H1 (cell line): ENCODE data around the gene CCNI2. TPM values are rescaled to one million over a fixed set of nuclear protein-coding genes. Genes with fewer than 3 reads are reported as not detected.

Experiments used
- CTCF ChIA-PET: fragments of 300-600 bp; sonication (Branson Sonifier 250); formaldehyde crosslinking; loops from one replicate; lab custom pipeline; 2021; ENCODE audit not compliant: partially characterized antibody; lab: Charles Lee
- POLR2A ChIA-PET: fragments of 300-600 bp; sonication (Branson Sonifier 250); formaldehyde crosslinking; loops from one replicate; lab custom pipeline; 2021; ENCODE audit warnings: inconsistent platforms; ENCODE audit not compliant: partially characterized antibody; lab: Charles Lee
- DNase-seq, 2 experiments: peaks; one replicate each; pipeline versions ENCODE4 v3.0.0 to v3.0.0-alpha.2; 2010 to 2022; ENCODE audit warnings: low spot score in 2 of 2, low read depth in 1 of 2, mixed read lengths in 1 of 2
- FAIRE-seq: peaks from 2 replicates; lab custom pipeline; 2011; peaks lifted over from hg19 to GRCh38; lab: Jason Lieb, UNC
- H2AFZ ChIP-seq: 2 replicates; pipeline ENCODE4 v1.8.1; 2012; ENCODE audit warnings: low read length, inconsistent platforms
- H2AK5ac ChIP-seq: 2 replicates; pipeline ENCODE4 v1.6.1; 2013; ENCODE audit warnings: low read depth, low read length
- H2BK120ac ChIP-seq: replicated peaks from 2 replicates; pipeline ENCODE3; 2013; ENCODE audit warnings: low read depth, low read length, inconsistent platforms
- H2BK12ac ChIP-seq: 2 replicates; pipeline ENCODE4 v1.6.1; 2013; ENCODE audit warnings: low read depth, low read length
- H2BK15ac ChIP-seq: 2 replicates; pipeline ENCODE4 v1.6.1; 2013; ENCODE audit warnings: low read length
- H2BK20ac ChIP-seq: 2 replicates; pipeline ENCODE4 v1.6.1; 2013; ENCODE audit warnings: low read length
- H2BK5ac ChIP-seq: 2 replicates; pipeline ENCODE4 v1.6.1; 2013; ENCODE audit warnings: low read depth, low read length
- H3K14ac ChIP-seq: 2 replicates; pipeline ENCODE4 v1.6.1; 2013; ENCODE audit warnings: inconsistent platforms; ENCODE audit not compliant: insufficient read length
- H3K18ac ChIP-seq: 2 replicates; pipeline ENCODE4 v1.6.1; 2013; ENCODE audit warnings: low read length; ENCODE audit errors: extremely low read depth
- H3K23ac ChIP-seq: 2 replicates; pipeline ENCODE4 v1.6.1; 2013; ENCODE audit warnings: inconsistent platforms; ENCODE audit not compliant: insufficient read length
- H3K23me2 ChIP-seq: 2 replicates; pipeline ENCODE4 v1.6.1; 2013; ENCODE audit warnings: low read depth, low read length
- H3K27ac ChIP-seq: 2 replicates; pipeline ENCODE4 v1.6.1; 2011; ENCODE audit warnings: low read depth, low read length, inconsistent platforms
- H3K27me3 ChIP-seq, 4 experiments: replicated peaks in 1 of 4; 1 replicate in 1 of 4; 2 replicates in 3 of 4; pipeline versions ENCODE4 v1.6.1 to v1.8.1; 2011 to 2013; ENCODE audit warnings: low read length in 3 of 4, mild to moderate bottlenecking in 3 of 4, inconsistent platforms in 2 of 4, mixed read lengths in 2 of 4, moderate library complexity in 1 of 4; ENCODE audit not compliant: control insufficient read depth in 3 of 4, insufficient read depth in 3 of 4; ENCODE audit errors: extremely low read depth in 1 of 4
- H3K36me3 ChIP-seq, 4 experiments: 2 replicates each; pipeline versions ENCODE4 v1.6.1 to v1.8.1; 2011 to 2013; ENCODE audit warnings: mild to moderate bottlenecking in 4 of 4, low read length in 3 of 4, moderate library complexity in 2 of 4, control low read depth in 1 of 4, inconsistent platforms in 1 of 4; ENCODE audit not compliant: insufficient read depth in 4 of 4, control insufficient read depth in 2 of 4
- H3K4ac ChIP-seq: replicated peaks from 2 replicates; pipeline ENCODE3; 2013; ENCODE audit warnings: low read length, low read depth, mixed read lengths, inconsistent platforms; ENCODE audit not compliant: insufficient read length
- H3K4me1 ChIP-seq, 4 experiments: replicated peaks in 1 of 4; 1 replicate in 1 of 4; 2 replicates in 3 of 4; pipeline versions ENCODE4 v1.6.1 to v1.8.1; 2011 to 2013; ENCODE audit warnings: low read length in 3 of 4, inconsistent platforms in 2 of 4, mixed read lengths in 1 of 4; ENCODE audit not compliant: insufficient read depth in 4 of 4, control insufficient read depth in 3 of 4
- H3K4me2 ChIP-seq, 2 experiments: 2 replicates each; pipeline versions ENCODE4 v1.6.1 to v1.8.1; 2011 to 2013; ENCODE audit warnings: low read depth in 2 of 2, low read length in 2 of 2, control low read depth in 1 of 2, inconsistent platforms in 1 of 2, mild to moderate bottlenecking in 1 of 2; ENCODE audit not compliant: insufficient read depth in 1 of 2
- H3K4me3 ChIP-seq, 4 experiments: fragments of 200-600, 300-600 bp in 1 of 4; sonication (generic), shearing (Covaris generic), sonication (Bioruptor Twin) in 1 of 4; 2 replicates each; pipeline versions ENCODE4 v1.5.1 to v1.8.1; 2011 to 2016; ENCODE audit warnings: low read length in 4 of 4, low read depth in 3 of 4, control low read depth in 2 of 4, inconsistent platforms in 2 of 4, mild to moderate bottlenecking in 2 of 4, mixed read lengths in 1 of 4, moderate library complexity in 1 of 4; ENCODE audit not compliant: insufficient read depth in 2 of 4; ENCODE audit errors: extremely low read depth in 1 of 4
- H3K56ac ChIP-seq: replicated peaks from 2 replicates; pipeline ENCODE3; 2013; ENCODE audit warnings: low read depth, mild to moderate bottlenecking, mixed read lengths, low read length, inconsistent platforms; ENCODE audit not compliant: insufficient read length
- H3K79me1 ChIP-seq: 2 replicates; pipeline ENCODE4 v1.6.1; 2013; ENCODE audit warnings: low read depth, low read length, control low read depth
- H3K79me2 ChIP-seq, 2 experiments: 2 replicates each; pipeline versions ENCODE4 v1.6.1 to v1.8.1; 2012 to 2013; ENCODE audit warnings: low read length in 2 of 2, mild to moderate bottlenecking in 2 of 2, inconsistent platforms in 1 of 2; ENCODE audit not compliant: insufficient read depth in 2 of 2, control insufficient read depth in 1 of 2
- H3K9ac ChIP-seq, 4 experiments: replicated peaks in 1 of 4; 1 replicate in 1 of 4; 2 replicates in 3 of 4; pipeline versions ENCODE4 v1.6.1 to v1.8.1; 2011 to 2013; ENCODE audit warnings: low read depth in 3 of 4, low read length in 3 of 4, control low read depth in 2 of 4, mild to moderate bottlenecking in 2 of 4, moderate library complexity in 2 of 4, inconsistent platforms in 1 of 4; ENCODE audit errors: extremely low read depth in 1 of 4
- H3K9me3 ChIP-seq, 2 experiments: 2 replicates each; pipeline versions ENCODE4 v1.6.1 to v1.8.1; 2012 to 2013; ENCODE audit warnings: mild to moderate bottlenecking in 2 of 2, moderate library complexity in 2 of 2, control low read depth in 1 of 2, inconsistent platforms in 1 of 2, low read depth in 1 of 2, low read length in 1 of 2, mixed read lengths in 1 of 2; ENCODE audit not compliant: insufficient read depth in 2 of 2
- H4K20me1 ChIP-seq, 2 experiments: replicated peaks in 1 of 2; 2 replicates each; pipeline versions ENCODE3 to v1.8.1; 2011 to 2013; ENCODE audit warnings: inconsistent platforms in 2 of 2, low read length in 2 of 2, mild to moderate bottlenecking in 1 of 2; ENCODE audit not compliant: insufficient read depth in 2 of 2, control insufficient read depth in 1 of 2
- H4K5ac ChIP-seq: 2 replicates; pipeline ENCODE4 v1.6.1; 2013; ENCODE audit warnings: low read length, low read depth, mixed read lengths, inconsistent platforms; ENCODE audit not compliant: insufficient read length
- H4K8ac ChIP-seq: 2 replicates; pipeline ENCODE4 v1.8.0; 2013; ENCODE audit warnings: mild to moderate bottlenecking, moderate library complexity, low read length, inconsistent platforms; ENCODE audit not compliant: insufficient read depth; ENCODE audit errors: extremely low read depth
- H4K91ac ChIP-seq: replicated peaks from 2 replicates; pipeline ENCODE3; 2013; ENCODE audit warnings: low read length, mixed read lengths, inconsistent platforms; ENCODE audit not compliant: insufficient read length
- ASH2L ChIP-seq: fragments of 200-600, 300-600 bp; sonication (generic); IDR thresholded peaks from one replicate; pipeline ENCODE4 v1.7.1; 2017; ENCODE audit warnings: low read length
- CBX5 ChIP-seq: fragments of 300-800, 300-1000 bp; sonication (generic); IDR thresholded peaks from 2 replicates; pipeline ENCODE4 v1.7.1; 2016; ENCODE audit warnings: antibody characterized with exemption, low read length, low read depth
- E2F6 ChIP-seq: IDR thresholded peaks from 2 replicates; pipeline ENCODE4 v1.6.1; 2012; ENCODE audit warnings: inconsistent platforms
- EZH2 ChIP-seq: fragments of 200-600 bp; sonication (generic); IDR thresholded peaks from 2 replicates; pipeline ENCODE4 v1.7.1; 2012; ENCODE audit warnings: low read depth, mild to moderate bottlenecking, moderate library complexity, low read length, inconsistent platforms; ENCODE audit not compliant: severe bottlenecking
- GABPA ChIP-seq: IDR thresholded peaks from 2 replicates; pipeline ENCODE4 v1.6.1; 2011; ENCODE audit warnings: mild to moderate bottlenecking, low read length, moderate library complexity, borderline replicate concordance; ENCODE audit not compliant: insufficient read depth
- POLR2A ChIP-seq, 2 experiments: IDR thresholded peaks; 1 replicate in 1 of 2; 2 replicates in 1 of 2; pipeline ENCODE4 v1.6.1; 2011; ENCODE audit warnings: low read depth in 2 of 2, low read length in 2 of 2, mild to moderate bottlenecking in 2 of 2; ENCODE audit errors: control extremely low read depth in 1 of 2
- POLR2AphosphoS5 ChIP-seq: IDR thresholded peaks from 2 replicates; pipeline ENCODE4 v1.6.1; 2011; ENCODE audit warnings: low read depth, low read length
- SP2 ChIP-seq: IDR thresholded peaks from 2 replicates; pipeline ENCODE4 v1.6.1; 2012; ENCODE audit warnings: mild to moderate bottlenecking, low read length, inconsistent platforms
- SRF ChIP-seq: IDR thresholded peaks from 2 replicates; pipeline ENCODE4 v1.6.1; 2011; ENCODE audit warnings: mild to moderate bottlenecking, low read depth, low read length, moderate library complexity
- SUZ12 ChIP-seq: fragments of 200-600 bp; sonication (generic); IDR thresholded peaks from 2 replicates; pipeline ENCODE4 v1.6.1; 2012; ENCODE audit warnings: mild to moderate bottlenecking, inconsistent platforms, low read length, moderate library complexity, mixed read lengths
- TCF12 ChIP-seq: IDR thresholded peaks from 2 replicates; pipeline ENCODE4 v1.6.1; 2011; ENCODE audit warnings: low read depth, mild to moderate bottlenecking, low read length
- WGBS, 2 experiments: shearing (Covaris generic) in 1 of 2; methylation state at CpG; one replicate each; pipeline versions ENCODE4 v1.1.6 to v1.1.7; 2013 to 2015; ENCODE audit warnings: low lambda C conversion rate in 2 of 2, mixed read lengths in 2 of 2, inconsistent platforms in 1 of 2, low coverage in 1 of 2, missing lambda C conversion rate in 1 of 2; ENCODE audit not compliant: insufficient replicate concordance in 2 of 2, insufficient coverage in 1 of 2, insufficient read length in 1 of 2; ENCODE audit errors: extremely low coverage in 1 of 2, missing lambda C conversion rate in 1 of 2; 5-methylcytosine and 5-hydroxymethylcytosine counted together
- polyA plus RNA-seq, 7 experiments: library from polyadenylated mRNA; depleted of rRNA in 3 of 7; stranded (reverse) in 5 of 7; unstranded in 2 of 7; fragments of >200 nt in 5 of 7; fragments of 200-250 nt in 2 of 7; gene quantifications; 1 replicate in 5 of 7; 2 replicates in 1 of 7; 4 replicates in 1 of 7; pipeline versions ENCODE4 v1.2.1 to v1.2.3, GENCODE V29; 2011 to 2013; ENCODE audit warnings: missing spikeins in 2 of 7, mixed read lengths in 2 of 7
- total RNA-seq: library from RNA; stranded (reverse); fragmentation: NEBNext Ultra II Directional; extraction: Animal tissue kit (Norgen Biotek cat#: 25700); gene quantifications from 2 replicates; pipeline ENCODE4 v1.2.1, GENCODE V29; 2021

The CCNI2 gene
- total and polyA plus RNA-seq, 2 of the 8 experiments (the other 6 are each of a cell fraction or from before 2014, with no cell fraction given) = 1.3 to 1.4 TPM

DNA sequence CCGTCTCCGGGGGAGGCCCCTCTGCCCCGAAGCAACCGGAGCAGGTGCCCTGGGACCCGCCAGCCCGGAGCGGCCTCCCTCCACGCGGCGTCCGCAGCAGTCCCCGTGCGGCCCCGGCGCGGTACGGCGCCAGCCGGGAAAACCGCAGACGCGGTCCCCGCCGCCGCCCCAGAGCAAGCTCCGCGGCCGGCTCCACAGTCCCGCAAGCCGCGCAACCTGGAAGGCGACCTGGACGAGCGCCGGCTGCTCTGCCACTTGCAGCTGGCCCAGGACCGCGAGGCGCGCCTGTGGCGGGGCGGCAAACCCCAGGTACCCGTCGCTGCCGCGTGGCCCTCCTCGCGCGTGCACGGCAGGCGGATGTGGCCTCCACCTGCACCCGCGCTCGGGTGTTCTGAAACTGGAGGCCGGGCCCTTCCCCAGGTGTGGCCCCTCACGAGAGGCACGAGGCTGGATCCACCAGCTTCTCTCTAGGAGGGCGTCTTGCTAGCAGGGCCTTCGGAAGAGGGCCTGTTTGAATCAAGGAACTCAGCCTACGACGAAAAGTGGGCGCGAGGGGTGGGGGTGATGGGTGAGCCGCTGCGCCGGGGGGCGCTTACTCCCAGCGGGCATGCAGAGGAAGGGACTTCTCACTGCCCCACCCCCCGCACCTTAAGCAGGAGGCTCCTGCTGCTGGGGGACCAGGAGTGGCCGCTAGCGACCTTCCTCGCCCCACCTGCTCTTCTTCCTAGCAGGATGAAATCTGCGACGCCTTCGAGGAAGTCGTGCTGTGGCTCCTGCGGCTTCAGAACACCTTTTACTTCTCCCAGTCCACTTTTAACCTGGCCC, 602 bp downstream of the CCNI2 start:
- CTCF ChIA-PET = interaction anchor here (0.6 to 18.2 kb wide), 19 partner anchors 9 to 156 kb away, joined by 3 to 322 read pairs (median 4); partner anchors contain the start of genes KIF3A and SHROOM1
- peak overlapping the region; percentile 75 to 80 for H3K4me2 ChIP-seq
- TF ChIP-seq POLR2AphosphoS5 (no peak), SP2 (no peak), POLR2A (IDR thresholded peaks at IDR 0.05; ENCODE audit: control extremely low read depth in 1 of 2, low read depth in 2 of 2, low read length in 2 of 2) (no peak), EZH2 (peak; percentile 93), E2F6 (peak; percentile 96), GABPA (0 out of 2 replicates have a peak, but pooled peaks have one; percentile 34), ASH2L (peak; percentile 27), TCF12 (no peak), SRF (no peak), SUZ12 (peak; percentile 96), CBX5 (no peak)

More for the DNA sequence above, 602 bp downstream of the CCNI2 start:
- H2AK5ac ChIP-seq = no peak overlapping the region
- H3K4me1 ChIP-seq = peaks cover 0 to 4% (median 0%) of the 10 kb centered on the region in 4 experiments; a peak in 2 of 7 replicates
- H3K27ac ChIP-seq = no peak overlapping the region
- H3K23ac ChIP-seq = no peak overlapping the region
- H4K91ac ChIP-seq = no peak overlapping the region
- peaks cover 7% of the 10 kb centered on the region; the same call in 1 of the 2 replicates for H3K23me2 ChIP-seq
- no peaks in the 10 kb centered on the region for H3K79me1 ChIP-seq
- H3K56ac ChIP-seq = no peak overlapping the region
- H2BK120ac ChIP-seq = no peak overlapping the region
- H4K5ac ChIP-seq = no peak overlapping the region
- no peak overlapping the region for H2BK12ac ChIP-seq
- peak in 1 of 2 experiments; percentile 74 for DNase-seq
- peak overlapping the region; percentile 66 for H4K8ac ChIP-seq
- POLR2A ChIA-PET = interaction anchor here (0.7 to 2.0 kb wide), 9 partner anchors 10 to 285 kb away, joined by 3 to 9 read pairs (median 4); partner anchors contain the start of genes KIF3A and SEPTIN8
- peak overlapping the region; percentile 66; the same call in 1 of the 2 replicates for H2AFZ ChIP-seq
- H2BK5ac ChIP-seq = no peak overlapping the region
- H3K36me3 ChIP-seq = peaks cover 0 to 7% (median 0%) of the 10 kb centered on the region in 4 experiments; a peak in 1 of 8 replicates
- H3K4ac ChIP-seq = no peak overlapping the region
- H2BK20ac ChIP-seq = no peak overlapping the region
- H3K9me3 ChIP-seq = no peaks in the 10 kb centered on the region
- H2BK15ac ChIP-seq = no peak overlapping the region
- H3K18ac ChIP-seq = no peak overlapping the region
- H3K14ac ChIP-seq = no peak overlapping the region
- H3K4me3 ChIP-seq = peak overlapping the region; percentile 35 to 65 (median 46)
- H3K79me2 ChIP-seq = no peaks in the 10 kb centered on the region
- peaks cover 23 to 45% (median 36%) of the 10 kb centered on the region in 4 experiments for H3K27me3 ChIP-seq
- WGBS, 2 experiments = 19% methylated on average over 33 of the region's 76 CpGs; no CpG with 5 or more reads in 1 of the 2 experiments
- no peaks in the 10 kb centered on the region for H4K20me1 ChIP-seq
- H3K9ac ChIP-seq = peak overlapping the region in 2 of 4 experiments; percentile 25 to 26; a peak in 2 of 7 replicates
- no peak for FAIRE-seq
